HFFc6 (cell line): ENCODE data around the gene TMSB10. TPM values are rescaled to one million over a fixed set of nuclear protein-coding genes. Genes with fewer than 3 reads are reported as not detected.
A peak's percentile ranks its signal among the peaks of the same experiment; 100 is the strongest.

Experiments used
- DNase-seq: peaks from one replicate; pipeline ENCODE4 v3.0.0-alpha.2; 2018
- H3K27ac Mint-ChIP-seq: 2 replicates; pipeline ENCODE4 v1.8.0; 2020; ENCODE audit warnings: mild to moderate bottlenecking, mixed read lengths
- H3K27me3 Mint-ChIP-seq: 2 replicates; pipeline ENCODE4 v1.8.0; 2021; ENCODE audit warnings: mild to moderate bottlenecking, moderate library complexity, mixed read lengths; ENCODE audit not compliant: insufficient read depth
- H3K36me3 Mint-ChIP-seq: 2 replicates; pipeline ENCODE4 v1.8.0; 2021; ENCODE audit warnings: low read depth, mixed read lengths
- H3K4me1 Mint-ChIP-seq: 2 replicates; pipeline ENCODE4 v1.8.0; 2020; ENCODE audit warnings: low read depth, mixed read lengths
- H3K4me3 Mint-ChIP-seq: 2 replicates; pipeline ENCODE4 v1.8.0; 2020; ENCODE audit warnings: mild to moderate bottlenecking, moderate library complexity, mixed read lengths
- H3K9me3 Mint-ChIP-seq: 2 replicates; pipeline ENCODE4 v1.8.0; 2020; ENCODE audit warnings: mild to moderate bottlenecking, mixed read lengths
- total RNA-seq, 6 experiments: library from RNA; stranded (reverse); fragmentation: NEBNext Ultra II Directional; extraction: Animal tissue kit (Norgen Biotek cat#: 25700); gene quantifications; 2 replicates in 1 of 6; 3 replicates in 5 of 6; pipeline ENCODE4 v1.2.3, GENCODE V29; 2021
- TF ChIP-seq, protein P1 (sequence below): fragments of 200-600 bp; sonication (generic); IDR thresholded peaks from 2 replicates; pipeline ENCODE4 v1.5.0; 2021; ENCODE audit warnings: antibody characterized with exemption, mild to moderate bottlenecking

Gene TMSB10
- total RNA-seq, 6 experiments from 2014 or later, result 3,909 to 6,151 (median 5,325) TPM

GRCh38 chr2:84880645-84881521, 24.6 kb upstream of the TMSB10 start, which contains the start of gene TRABD2A:
TSS of gene TRABD2A (minus strand) at chr2:84881084. CDS start at chr2:84881039, 45 bp downstream.
- Mint-ChIP-seq H3K4me3 (peak within 1 kb of the TSS; percentile 96), H3K27me3 (peaks cover 8% of the 10 kb centered on the region), H3K4me1 (peaks cover 54% of the 10 kb centered on the region), H3K9me3 (no peaks in the 10 kb centered on the region), H3K36me3 (no peaks in the 10 kb centered on the region), H3K27ac (peak within 1 kb of the TSS; percentile 78)
- TF ChIP-seq, protein P1, sequence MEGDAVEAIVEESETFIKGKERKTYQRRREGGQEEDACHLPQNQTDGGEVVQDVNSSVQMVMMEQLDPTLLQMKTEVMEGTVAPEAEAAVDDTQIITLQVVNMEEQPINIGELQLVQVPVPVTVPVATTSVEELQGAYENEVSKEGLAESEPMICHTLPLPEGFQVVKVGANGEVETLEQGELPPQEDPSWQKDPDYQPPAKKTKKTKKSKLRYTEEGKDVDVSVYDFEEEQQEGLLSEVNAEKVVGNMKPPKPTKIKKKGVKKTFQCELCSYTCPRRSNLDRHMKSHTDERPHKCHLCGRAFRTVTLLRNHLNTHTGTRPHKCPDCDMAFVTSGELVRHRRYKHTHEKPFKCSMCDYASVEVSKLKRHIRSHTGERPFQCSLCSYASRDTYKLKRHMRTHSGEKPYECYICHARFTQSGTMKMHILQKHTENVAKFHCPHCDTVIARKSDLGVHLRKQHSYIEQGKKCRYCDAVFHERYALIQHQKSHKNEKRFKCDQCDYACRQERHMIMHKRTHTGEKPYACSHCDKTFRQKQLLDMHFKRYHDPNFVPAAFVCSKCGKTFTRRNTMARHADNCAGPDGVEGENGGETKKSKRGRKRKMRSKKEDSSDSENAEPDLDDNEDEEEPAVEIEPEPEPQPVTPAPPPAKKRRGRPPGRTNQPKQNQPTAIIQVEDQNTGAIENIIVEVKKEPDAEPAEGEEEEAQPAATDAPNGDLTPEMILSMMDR, result no peak
- no peak for DNase-seq

DNA sequence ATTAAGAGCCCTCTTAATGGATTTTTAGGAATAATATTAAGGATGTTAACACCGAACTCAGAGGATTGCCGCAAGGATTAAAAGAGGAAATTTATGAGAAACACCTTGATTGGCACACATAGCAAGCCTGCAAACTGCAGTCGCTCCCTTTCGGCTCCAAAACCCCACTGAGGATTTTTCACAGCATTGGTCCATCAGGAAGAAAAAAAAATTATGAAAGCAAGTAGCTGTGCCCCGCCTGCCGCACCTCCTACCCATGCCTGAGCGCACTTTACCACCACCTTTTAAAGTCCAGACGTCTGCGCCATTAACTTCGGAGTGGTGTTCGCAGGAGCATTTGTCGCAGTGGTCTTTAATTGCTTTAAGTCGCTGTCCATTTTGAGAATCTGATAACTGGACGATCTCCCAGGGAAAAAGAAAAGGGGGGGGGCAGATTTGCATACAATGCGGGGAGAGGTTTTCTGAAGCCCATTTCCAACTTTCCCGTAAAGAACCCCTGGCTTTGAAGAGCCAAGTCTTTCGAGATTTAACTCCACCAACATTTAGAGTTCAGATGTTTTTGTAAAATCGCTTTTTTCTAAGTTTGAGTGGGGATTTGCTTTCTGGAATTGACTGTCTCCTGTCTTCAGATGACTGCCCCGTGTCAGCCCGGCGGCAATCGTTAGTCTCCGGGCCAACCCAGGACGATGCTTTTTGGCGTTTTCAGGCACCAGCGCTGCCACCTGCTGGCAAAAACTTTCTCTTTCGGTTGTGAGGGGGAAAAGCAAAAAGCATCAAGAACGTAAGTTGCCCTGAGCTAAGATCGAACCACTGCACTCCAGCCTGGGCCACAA, 23.7 kb upstream of the TMSB10 start:
- Mint-ChIP-seq H3K9me3 (no peaks in the 10 kb centered on the region), H3K27me3 (peaks cover 8% of the 10 kb centered on the region), H3K4me1 (peaks cover 57% of the 10 kb centered on the region), H3K27ac (peak overlapping the region; percentile 78), H3K36me3 (no peaks in the 10 kb centered on the region), H3K4me3 (peak overlapping the region; percentile 91)
- TF ChIP-seq, protein P1, result peak; percentile 86
- DNase-seq, result peak; percentile 78

DNA sequence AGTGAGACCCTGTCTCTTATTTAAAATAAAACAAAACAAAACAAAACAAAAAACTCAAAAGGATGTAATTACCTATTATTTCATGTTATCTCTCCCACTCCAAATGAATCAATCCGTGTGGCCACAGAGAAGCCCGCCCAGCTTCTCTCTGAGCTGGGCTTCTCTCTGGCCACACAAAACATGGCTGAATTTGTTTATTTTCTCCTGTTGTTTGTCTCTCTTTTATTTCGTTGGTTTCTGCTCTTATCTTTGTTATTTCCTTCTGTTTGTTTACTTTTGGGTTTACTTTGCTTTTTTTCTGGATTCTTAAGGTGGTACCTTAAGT, 23.1 kb upstream of the TMSB10 start:
- H3K27me3 Mint-ChIP-seq, result peaks cover 8% of the 10 kb centered on the region
- H3K4me3 Mint-ChIP-seq, result peak overlapping the region; percentile 91
- DNase-seq, result no peak
- H3K4me1 Mint-ChIP-seq, result peaks cover 63% of the 10 kb centered on the region
- TF ChIP-seq, protein P1, result peak; percentile 52; the same call in 1 of the 2 replicates
- H3K27ac Mint-ChIP-seq, result peak overlapping the region; percentile 78
- no peaks in the 10 kb centered on the region for H3K9me3 Mint-ChIP-seq
- no peaks in the 10 kb centered on the region for H3K36me3 Mint-ChIP-seq

DNA sequence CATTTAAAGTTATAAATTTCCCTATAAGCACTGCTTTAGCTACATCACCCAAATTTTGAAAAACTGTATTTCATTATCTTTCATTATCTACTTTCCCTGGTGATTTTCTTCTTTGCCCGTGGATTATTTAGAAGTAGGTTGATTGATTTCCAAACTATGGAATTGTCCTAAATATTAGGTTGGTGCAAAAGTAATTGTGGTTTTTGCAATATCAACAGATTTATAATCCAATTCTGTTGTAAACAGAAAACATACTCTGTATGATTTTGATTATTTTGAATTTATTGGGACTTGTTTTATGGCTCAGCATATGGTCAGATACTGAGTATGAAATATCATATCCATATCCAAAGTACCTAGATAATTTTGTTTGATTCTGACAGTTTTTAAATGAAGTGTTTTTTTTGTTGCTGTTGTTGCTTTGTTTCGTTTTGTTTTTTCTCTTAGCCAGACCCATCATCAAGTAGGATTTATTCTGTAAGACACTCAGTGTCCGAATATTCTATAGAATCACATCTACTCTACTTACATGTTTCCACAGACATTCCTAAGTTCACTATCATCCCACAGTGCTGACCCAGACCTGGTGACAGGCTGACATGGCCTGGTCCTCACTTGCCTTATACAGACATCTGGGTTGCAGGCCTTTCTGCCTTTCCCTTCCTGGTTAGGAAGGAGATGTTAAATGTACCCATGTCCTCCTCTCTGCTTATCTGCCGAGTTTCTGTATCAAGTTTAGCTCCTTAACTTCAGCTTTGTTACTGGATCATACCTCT, 22.5 kb upstream of the TMSB10 start:
- Mint-ChIP-seq H3K27ac (peak overlapping the region; percentile 78), H3K9me3 (no peaks in the 10 kb centered on the region), H3K4me3 (peak overlapping the region; percentile 91), H3K36me3 (no peaks in the 10 kb centered on the region), H3K27me3 (peaks cover 6% of the 10 kb centered on the region), H3K4me1 (peaks cover 60% of the 10 kb centered on the region)
- peak; percentile 18 for DNase-seq
- TF ChIP-seq, protein P1, result no peak

DNA sequence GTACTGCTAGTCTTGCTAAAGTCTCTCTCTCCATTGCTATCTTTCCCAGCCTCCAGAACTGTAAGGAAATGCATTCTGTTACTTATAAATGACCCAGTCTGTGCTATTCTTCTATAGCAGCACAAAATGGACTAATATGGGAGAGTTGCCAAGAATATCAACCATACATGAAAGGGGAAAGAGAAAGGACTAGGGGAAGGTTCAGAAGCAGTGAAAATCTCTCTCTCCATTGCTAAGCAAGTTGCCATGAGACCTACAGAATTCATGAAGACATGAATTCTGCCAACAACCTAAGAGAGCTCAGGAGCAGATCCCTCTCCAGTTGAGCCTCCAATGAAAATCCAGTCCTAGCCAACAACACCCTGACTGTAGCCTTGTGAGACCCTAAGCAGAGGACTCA, 21.0 kb upstream of the TMSB10 start:
- TF ChIP-seq, protein P1, result no peak
- DNase-seq, result no peak
- no peak overlapping the region for H3K4me3 Mint-ChIP-seq
- no peaks in the 10 kb centered on the region for H3K9me3 Mint-ChIP-seq
- H3K4me1 Mint-ChIP-seq, result peaks cover 63% of the 10 kb centered on the region
- no peaks in the 10 kb centered on the region for H3K36me3 Mint-ChIP-seq
- peaks cover 6% of the 10 kb centered on the region for H3K27me3 Mint-ChIP-seq
- no peak overlapping the region for H3K27ac Mint-ChIP-seq
